ENCODE measurements around the gene ADGRA1.

DNA sequence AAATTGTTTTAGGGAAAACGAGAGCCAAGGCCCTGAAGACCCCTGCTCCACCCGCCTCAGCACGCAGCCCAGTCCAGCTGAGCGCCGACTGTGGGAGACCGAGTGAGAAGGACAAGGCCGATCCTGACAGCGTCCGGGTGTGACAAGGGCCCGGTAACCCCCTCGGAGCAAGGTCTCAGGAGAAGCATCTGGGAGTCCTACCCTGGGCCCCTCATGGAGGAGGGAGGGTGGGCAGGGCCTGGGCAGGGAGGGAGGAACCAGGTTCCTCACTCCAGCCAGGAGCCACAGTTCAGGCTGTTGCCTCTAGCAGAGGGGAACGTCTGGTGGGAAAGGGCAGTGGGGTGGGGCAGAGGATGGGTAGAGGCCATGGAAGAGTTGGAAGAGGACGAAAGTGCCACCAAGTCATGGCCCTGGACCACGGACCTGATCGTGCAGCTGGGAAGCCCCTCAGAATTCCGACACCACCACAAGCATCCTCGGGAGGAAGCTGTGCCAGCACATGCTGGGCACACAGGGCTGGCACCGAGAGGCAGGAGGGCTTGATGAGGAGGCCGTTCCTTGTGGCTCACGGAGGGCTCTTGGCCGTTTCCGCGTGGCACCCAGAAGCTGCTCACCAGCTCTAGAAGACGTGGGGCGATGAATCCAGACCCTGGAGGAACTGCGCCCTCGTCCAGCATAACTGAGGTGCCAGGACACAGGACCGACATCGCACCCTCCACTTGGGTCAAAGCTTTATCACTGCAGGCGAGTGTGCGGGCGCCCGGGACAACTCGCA is 70.1 kb downstream of the ADGRA1 start:
- TF ChIP-seq, protein P1, sequence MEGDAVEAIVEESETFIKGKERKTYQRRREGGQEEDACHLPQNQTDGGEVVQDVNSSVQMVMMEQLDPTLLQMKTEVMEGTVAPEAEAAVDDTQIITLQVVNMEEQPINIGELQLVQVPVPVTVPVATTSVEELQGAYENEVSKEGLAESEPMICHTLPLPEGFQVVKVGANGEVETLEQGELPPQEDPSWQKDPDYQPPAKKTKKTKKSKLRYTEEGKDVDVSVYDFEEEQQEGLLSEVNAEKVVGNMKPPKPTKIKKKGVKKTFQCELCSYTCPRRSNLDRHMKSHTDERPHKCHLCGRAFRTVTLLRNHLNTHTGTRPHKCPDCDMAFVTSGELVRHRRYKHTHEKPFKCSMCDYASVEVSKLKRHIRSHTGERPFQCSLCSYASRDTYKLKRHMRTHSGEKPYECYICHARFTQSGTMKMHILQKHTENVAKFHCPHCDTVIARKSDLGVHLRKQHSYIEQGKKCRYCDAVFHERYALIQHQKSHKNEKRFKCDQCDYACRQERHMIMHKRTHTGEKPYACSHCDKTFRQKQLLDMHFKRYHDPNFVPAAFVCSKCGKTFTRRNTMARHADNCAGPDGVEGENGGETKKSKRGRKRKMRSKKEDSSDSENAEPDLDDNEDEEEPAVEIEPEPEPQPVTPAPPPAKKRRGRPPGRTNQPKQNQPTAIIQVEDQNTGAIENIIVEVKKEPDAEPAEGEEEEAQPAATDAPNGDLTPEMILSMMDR (IDR thresholded peaks at IDR 0.05; ENCODE audit: low read depth, low read length) = no peak
- no peak for TF ChIP-seq EZH2phosphoT487 (IDR thresholded peaks at IDR 0.05; ENCODE audit: low read depth)
